SH-SY5Y (cell line): ENCODE data around the gene DPP10.

Experiments used
- GATA2 ChIP-seq: IDR thresholded peaks from 2 replicates; pipeline ENCODE4 v1.6.1; 2011; ENCODE audit warnings: mild to moderate bottlenecking, low read depth, low read length
- GATA3 ChIP-seq: IDR thresholded peaks from 2 replicates; pipeline ENCODE4 v1.6.1; 2011; ENCODE audit warnings: low read depth, mild to moderate bottlenecking, low read length, moderate library complexity

DNA sequence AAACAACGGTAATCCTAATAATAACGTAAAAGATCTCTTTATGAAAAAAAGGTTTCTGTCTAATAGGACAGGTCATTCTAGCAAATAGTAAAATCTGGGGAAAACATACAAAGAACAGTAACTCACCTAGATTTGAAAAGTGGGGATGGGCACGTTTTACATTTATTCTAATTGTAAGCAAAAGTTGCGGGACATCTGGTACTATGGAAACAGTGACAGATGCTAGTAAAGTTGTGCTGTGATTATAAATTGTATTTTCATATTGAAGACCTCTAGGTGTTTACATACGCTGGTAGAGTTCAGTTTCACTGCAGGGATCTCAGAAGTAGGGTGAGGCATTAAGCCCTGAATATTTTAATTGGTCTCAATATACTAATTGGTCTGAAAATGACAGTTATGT, 422.5 kb downstream of the DPP10 start:
- TF ChIP-seq GATA2, result no peak
- TF ChIP-seq GATA3, result no peak
